T-helper 2 cell (primary cell): ENCODE measurements around the gene NDUFA12.
A peak's percentile ranks its signal among the peaks of the same experiment; 100 is the strongest.
"Not testable (repeated sequence)": the region's sequence is repeated elsewhere in the genome, so short reads cannot be mapped to it uniquely, and the experiment has no call there.

ENCODE experiments used
- DNase-seq, 5 experiments: peaks; one replicate each; pipeline versions ENCODE4 v3.0.0 to v3.0.0-alpha.2; 2012 to 2022
- total RNA-seq, 2 donors: gene quantifications; one replicate each; lab custom pipeline; 2026; lab: John Stamatoyannopoulos, UW

The NDUFA12 gene
- total RNA-seq: 28.3 to 29.9 reads per million in 2 donors

DNA sequence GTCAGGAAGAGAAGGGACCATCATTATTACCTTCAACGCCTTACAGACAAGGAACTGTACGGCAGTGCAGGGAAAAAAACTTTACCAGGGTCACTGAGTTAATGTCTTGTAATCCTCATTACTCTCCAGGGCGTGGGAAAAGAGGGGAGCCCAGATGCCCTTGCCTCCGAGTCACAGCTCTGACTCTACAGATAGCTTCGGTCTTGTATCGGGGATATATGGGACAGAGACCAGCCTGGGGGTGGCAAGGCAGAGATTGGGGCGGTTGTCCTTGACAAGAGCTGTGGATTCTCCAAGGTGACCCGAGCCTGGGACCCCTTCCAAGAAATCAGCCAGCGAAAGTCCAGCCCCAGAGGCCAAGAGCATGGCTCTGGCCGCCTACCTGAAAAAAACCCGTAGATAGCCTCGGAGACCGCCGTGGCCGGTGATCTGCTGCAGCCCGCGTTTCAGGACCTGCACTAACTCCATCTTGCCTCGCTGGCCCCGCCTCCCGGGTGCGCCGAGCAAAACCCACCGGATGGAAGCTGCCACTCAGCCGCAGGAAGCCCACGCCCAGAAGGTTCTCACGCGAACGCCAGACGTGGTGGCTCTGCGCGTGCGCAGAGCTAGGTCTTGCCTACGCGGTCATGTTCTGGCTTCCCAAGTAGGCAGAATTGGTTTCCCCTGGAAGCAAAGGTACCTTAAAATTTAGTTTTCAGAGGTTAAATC is at the start of gene NDUFA12:
Gene NDUFA12, minus strand, starts transcription at position 485 of the 708 bp plus-strand sequence. Its CDS starts 17 bp downstream, at position 468.
- peak; percentile 85 to 97 (median 91) for DNase-seq

DNA sequence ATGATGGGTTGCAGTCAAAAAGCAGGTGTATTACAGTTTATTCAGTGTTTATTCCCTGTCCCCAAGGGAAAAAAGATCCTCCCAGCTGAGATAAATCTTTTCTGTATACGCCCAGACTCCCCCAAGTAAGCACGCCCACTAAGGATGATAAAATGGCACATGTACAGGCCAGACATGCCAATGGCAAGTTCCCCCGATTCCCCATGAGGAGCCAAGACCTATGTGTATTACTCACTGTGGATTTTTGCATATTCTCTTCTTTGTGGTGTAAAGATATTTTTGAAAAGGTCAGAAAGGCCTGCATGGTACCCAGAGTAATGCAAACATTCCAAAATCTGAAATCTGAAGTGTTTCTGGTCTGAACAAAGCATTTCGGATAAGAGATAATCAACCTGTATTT is 47.7 kb upstream of the NDUFA12 start:
- no peak for DNase-seq

DNA sequence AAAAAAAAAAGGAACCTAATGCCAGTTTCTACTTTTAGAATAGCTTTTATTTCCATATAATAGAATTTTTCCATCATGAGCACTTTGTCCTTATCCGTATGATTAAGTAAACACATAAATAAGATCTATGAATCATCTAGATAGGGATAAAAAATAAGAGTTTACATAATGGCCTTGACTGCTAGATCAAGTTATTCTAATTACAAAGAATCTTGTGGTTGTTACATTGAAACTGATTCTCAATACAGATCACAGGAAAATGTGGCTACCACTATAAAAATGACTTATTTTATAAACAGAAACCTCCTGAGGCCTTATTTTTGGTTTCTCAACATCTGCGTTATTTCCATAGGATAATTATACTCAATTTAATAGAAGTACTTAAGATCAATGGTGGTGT is 34.4 kb upstream of the NDUFA12 start:
- DNase-seq: peak in 1 of 5 experiments; percentile 54

DNA sequence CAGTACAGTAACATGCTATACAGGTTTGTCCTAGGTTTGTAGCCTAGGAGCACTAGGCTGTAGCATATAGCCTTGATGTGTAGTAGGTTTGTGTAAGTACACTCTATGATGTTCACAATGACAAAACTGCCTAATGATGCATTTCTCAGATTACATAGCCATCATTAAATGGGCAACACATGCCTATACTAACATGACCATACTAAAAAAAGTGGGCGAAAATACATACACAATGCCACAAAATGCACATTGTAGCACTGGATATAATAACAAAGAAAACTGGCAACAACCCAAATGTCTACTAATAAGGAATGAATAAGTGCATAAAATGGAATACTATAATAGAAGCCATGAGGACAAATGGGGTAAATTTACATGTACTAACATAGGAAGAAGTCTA is 31.3 kb upstream of the NDUFA12 start:
- no peak for DNase-seq

DNA sequence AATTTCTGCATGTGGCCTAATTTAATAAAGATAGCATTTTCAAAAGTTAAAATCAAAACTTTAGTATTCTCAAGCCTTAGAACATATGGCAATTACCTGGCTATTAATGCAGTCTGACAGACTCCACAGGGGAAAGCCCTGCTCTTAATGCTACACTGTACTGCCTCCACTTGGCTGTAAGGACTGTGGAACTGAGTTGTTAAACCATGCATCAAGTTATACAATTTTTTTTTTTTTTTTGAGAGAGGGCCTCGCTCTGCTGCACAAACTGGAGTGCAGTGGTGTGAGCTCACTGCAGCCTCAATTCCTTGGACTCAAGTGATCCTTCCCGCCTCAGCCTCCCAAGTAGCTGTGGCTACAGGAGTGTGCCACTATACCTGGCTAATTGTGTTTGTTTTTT is 19.0 kb upstream of the NDUFA12 start:
- no peak for DNase-seq

DNA sequence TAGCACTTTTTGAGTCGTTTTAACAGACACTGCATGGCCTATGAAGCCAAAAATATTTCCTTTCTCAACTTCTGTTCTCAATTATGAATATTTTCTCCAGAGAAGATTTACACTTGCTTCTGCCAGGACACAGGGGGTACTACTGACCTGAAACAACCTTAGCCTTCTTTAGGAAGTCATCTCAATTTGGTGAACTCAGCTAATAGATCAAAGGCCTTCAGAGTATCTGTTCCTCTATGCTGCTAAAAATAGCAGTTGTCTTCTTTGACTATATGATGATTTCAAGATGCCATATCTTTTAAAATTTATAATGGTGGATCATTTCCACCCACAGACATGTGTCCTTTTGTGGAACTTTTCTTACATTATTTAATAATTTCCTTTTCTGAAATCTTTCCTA is 14.0 kb upstream of the NDUFA12 start:
- no peak for DNase-seq

DNA sequence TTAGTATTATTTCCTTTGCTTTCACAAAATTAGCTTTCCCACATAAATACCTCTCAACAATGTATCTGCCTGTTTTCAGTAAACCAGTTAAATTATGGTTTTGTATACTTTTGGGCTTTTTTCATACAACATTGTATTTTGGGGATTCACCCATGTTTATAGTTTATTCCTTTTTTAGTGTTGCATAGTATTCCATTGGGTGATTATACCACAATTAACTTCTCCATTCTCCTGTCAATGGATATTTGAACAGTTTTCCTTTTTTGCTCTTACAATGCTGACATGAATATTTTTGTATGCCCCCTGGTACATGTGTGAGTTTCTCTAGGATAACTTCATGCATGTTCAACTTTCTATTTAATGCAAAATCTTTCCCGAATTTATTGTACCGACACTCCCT is 12.6 kb upstream of the NDUFA12 start:
- DNase-seq: no peak

DNA sequence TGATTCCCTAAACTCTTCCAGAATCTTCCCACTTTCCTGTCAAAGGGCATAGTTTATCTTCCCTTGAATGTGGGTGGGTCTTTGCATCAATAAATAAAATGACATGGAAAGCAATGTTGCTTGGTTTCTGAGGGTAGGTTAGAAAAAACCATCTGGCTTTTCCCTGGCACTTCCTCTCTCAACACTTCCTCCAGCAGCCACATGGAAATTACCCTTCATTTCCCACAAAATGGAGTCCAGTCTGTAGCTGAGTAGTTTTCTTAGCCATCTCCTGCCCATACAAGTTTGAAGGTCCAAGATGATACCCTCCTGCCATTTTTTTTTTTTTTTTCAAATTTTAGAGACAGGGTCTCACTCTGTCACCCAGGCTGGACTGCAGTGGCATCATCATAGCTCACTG is 11.1 kb upstream of the NDUFA12 start:
- no peak for DNase-seq

DNA sequence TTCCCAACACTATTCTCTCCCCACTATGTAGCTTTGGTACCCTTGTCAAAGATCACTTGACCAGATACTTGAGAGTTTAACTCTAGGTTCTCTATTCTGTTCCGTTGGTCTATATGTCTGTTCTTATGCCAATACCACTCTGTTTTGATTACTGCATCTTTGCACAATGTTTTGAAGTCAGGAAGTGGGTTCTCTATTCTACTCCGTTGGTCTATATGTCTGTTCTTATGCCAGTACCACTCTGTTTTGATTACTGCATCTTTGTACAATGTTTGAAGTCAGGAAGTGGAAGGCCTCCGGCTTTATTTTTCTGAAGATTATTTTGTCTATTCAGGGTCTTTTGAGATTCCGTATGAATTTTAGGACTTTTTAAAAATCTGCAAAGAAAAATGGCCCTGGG is 2.7 kb upstream of the NDUFA12 start:
- no peak for DNase-seq

DNA sequence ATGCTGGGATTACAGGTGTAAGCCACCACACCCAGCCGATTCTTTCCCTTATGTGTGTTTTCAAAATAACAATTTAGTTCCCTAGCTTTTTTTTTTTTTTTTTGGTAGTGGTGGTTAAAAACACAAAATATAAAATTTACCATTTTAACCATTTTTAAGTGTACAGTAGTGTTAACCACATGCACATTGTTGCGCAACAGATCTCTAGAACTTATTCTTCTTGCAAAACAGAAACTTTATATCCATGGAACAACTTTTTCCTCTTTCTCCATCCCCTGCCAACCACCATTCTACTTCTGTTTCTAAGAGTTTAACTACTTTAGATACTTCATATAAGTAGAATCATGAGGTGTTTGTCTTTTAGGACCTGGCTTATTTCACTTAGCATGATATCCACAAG is 1.1 kb upstream of the NDUFA12 start:
- DNase-seq: no peak

DNA sequence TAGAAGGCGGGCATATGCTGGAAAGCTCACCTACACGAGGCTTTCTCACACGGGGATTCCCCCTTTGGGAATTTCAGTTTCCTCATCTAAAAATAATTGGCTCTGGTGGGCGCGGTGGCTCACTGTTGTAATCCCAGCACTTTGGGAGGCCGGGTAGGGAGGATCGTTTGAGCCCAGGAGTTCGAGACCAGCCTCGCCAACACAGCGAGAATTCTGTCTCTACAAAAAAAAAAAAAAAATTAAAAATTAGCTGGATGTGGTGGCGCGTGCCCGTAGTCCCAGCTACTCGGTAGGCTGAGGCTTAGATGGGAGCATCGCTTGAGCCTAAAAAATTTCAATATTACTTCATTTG is 400 bp upstream of the NDUFA12 start:
- DNase-seq: no peak

DNA sequence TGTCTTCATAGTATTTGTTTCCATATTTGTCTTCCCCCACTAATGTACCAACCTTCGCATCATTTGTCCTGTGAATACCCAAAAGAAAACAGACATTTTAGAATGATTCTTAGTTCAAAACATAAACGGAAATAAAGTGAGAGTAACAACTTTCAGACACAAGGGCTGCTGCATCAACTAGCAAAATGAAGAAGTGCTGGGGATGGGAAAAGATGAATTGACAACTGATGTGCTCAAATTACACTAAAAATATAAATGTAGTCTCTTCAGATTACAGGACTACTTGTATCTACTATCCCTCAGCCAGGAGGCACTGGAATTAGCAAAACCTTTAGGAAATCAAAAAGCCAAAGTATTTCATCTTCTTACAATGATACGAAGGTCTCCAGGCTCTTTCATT is 743 bp downstream of the NDUFA12 start:
- DNase-seq: peak in 1 of 5 experiments; percentile 16

DNA sequence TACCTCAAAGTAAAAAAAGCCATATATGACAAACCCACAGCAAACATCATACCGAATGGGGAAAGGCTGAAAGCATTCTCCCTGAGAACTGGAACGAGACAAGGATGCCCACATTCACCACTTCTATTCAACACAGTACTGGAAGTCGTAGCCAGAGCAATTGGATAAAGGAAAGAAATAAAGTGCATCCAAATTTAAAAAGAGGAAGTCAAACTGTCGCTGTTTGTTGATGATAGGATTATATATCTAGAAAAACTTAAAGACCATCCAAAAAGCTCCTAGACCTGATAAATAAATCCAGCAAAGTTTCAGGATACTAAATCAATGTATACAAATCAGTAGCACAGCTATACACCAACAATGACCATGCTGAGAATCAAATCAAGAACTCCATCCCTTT is 5.2 kb downstream of the NDUFA12 start:
- no peak for DNase-seq

DNA sequence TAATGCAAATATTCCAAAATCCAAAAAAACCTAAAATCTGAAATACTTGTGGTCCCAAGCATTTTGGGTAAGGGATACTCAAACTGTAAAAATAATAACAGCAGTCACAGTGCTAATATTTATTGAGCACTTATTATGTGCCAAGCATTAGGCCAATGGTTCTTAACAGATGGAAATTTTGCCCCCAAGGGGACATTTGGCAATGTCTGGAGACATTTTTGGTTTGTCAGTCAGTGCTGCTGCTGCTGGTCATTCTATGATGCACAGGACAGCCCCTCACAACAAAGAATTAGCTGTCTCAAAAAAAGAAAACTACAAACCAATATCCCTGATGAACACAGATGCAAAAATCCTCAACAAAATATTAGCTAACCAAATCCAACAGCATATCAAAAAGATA is 5.8 kb downstream of the NDUFA12 start:
- DNase-seq: no peak

DNA sequence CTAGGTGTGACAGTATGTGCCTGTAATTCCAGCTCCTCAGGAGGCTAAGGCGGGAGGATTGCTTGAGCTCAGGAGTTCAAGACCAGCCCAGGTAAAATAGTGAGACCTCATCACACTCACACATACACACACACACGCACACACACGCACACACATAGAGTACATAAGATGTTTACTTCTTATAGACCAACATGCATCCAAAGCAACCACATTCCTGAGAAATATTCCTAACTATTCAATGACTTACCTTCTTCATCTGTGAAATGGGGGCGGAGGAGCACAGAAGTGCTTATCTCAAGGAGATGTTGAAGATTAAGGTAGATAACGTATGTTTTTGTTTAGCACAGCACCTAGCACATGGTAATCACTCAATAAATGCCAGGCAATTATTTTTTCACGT is 6.4 kb downstream of the NDUFA12 start:
- DNase-seq: no peak

DNA sequence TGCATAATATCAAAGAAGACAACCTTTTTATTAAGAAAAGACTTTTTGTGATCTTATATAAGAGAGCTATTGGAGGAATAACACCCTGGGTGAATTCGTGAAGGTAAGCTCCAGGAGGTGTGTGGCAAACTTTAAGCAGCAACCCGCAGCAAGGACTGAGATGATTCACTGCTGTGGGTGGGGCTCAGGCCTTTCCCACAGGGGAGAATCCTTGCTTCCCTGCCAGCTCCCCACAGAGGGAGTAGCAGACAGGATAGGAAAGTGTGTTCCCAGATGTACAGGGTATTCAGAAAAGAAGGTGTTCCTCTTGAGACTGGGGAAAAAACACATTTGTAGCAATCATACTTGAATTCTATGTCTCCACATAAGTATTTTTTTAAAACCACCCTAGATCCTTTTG is 9.2 kb downstream of the NDUFA12 start:
- no peak for DNase-seq

DNA sequence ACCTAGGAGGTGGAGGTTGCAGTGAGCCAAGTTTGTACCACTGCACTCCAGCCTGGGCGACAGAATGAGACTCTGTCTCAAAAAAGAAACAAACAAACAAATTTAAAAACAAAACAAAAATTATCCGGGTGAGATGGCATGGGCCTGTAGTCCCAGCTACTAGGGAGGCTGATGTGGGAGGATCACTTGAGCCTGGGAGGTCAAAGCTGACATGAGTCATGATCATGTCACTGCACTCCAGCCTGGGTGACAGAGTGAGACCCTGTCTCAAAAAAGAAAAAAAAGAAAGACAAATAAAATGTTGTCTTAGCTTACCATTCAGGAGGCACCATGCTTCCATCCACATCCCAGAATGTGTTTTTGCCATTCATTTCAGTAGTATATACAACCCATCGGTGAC is 9.6 kb downstream of the NDUFA12 start:
- DNase-seq: not testable (repeated sequence)

DNA sequence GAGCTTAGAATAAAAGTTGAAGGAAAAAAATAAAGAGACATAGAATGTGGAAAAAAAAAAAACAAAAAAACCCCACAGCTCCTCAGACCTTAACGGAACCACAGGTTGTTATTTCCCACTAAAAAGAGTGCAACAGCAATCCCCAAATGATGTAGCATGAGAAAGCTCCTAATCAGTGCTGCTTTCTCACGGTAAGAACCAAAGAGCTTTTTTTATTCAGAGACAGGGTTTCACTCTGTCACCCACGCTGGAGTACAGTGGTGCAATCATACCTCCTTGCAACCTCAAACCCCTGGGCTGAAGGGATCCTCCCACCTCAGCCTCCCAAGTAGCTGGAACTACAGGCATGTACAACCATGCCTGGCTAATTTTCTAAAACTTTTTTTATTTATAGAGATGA is 13.3 kb downstream of the NDUFA12 start:
- no peak for DNase-seq

DNA sequence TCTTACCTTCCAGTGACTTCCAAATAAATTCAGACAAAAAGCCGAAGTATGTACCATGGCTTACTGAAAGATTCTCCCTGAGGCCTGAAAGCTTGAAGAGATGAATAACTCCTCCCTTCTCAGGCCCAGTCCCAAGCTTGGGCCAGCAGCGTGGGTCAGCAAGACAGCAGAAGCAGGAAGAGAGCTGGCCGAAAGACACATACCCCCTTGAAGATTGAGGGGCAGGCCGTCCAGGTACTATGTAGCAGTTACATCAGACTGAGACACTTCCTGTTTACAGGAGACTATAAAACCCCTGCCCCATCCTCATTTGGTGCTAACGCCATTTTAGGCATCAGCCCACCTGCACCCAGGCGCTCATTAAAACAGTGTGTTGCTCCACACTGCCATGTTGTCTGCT is 15.0 kb downstream of the NDUFA12 start:
- no peak for DNase-seq

DNA sequence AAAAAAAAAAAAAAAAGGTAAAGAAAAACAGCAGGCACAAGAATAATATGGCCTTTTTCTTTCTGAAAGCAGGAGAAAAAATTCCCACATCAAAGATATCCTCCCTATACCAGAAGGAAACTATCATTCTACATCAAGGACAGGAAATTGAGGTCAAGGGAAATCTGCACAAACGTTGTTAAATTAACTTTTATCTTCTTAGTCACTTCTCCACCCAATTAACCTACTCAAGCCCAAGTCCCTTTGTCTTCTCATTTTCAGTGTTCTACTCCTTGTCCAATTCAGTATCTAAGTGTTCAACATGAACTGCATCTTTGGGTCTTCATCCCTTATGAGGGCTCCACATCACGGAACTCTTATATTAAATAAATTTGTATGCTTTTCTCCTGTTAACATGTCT is 15.7 kb downstream of the NDUFA12 start:
- DNase-seq: peak in 1 of 5 experiments; percentile 24

DNA sequence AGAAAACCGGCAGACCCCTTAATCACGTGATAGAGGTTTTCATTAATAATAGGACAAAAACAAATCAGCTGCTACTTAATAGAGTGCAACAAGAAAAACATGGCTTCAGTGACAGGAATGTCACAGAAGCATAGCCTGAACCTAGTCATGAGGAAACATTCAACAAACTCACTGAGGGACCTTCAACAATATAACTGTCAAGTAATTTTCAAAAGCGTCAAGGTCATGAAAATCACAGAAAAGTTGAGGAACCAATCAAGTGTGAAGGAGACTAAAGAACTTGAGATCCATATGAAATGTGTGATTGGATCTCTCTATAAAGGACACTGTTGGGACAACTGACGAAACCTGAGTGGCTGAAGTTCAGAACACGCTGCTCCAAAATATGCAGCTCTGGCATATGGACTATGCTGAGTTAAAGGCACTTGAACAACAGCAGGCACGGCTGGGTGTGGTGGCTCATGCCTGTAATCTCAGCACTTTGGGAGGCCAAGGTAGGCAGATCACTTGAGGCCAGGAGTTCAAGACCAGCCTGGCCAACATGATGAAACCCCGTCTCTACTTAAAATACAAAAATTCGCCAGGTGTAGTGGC is 16.3 kb downstream of the NDUFA12 start:
- DNase-seq: no peak

DNA sequence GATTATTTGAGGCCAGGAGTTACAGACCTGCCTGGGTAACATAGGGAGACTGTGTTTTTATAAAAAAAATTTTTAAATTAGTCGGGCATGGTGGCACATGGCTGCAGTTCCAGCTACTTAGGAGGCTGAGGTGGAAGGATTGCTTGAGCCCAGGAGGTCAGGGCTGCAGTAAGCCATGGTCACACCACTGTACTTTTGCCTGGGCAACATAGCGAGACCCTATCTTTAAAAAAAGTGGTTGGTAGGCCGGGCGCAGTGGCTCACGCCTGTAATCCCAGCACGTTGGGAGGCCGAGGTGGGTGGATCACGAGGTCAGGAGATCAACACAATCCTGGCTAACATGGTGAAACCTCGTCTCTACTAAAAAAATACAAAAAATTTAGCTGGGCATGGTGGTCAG is 18.4 kb downstream of the NDUFA12 start:
- not testable (repeated sequence) for DNase-seq

DNA sequence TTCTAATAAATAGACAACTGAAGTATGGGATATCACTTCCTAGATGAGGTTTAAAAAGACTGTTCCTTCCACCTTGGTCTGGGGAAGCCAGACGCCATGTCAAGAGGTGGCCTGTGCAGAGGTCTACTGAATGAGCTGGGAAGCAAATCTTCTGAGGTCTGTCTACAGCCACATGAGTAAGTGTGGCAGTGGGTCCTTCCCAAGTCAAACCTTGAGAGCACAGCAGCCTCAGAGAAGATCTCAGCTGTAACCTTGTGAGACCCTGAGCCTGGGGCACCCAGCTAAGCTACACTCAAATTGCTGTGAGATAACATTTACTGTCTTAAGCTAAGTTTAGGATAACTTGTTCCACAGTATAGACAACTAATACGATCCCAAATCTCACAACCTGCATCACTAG is 20.2 kb downstream of the NDUFA12 start:
- DNase-seq: no peak

DNA sequence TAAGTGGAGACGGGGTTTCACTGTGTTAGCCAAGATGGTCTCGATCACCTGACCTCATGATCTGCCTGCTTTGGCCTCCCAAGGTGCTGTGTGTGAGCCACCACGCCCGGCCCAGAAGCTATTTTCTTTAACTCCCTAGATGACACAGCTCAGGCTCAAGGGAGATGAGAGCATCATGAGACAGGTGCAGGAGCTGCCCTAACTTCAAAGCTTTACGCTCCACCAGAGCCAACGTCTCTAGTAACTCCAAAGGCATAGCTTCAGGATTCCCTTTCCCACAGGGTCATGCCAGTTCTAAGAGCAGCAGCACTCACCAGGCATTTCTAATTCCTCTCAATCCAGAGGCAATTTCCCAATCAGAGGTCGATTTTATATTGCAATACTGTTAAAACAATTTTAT is 21.0 kb downstream of the NDUFA12 start:
- DNase-seq: no peak

DNA sequence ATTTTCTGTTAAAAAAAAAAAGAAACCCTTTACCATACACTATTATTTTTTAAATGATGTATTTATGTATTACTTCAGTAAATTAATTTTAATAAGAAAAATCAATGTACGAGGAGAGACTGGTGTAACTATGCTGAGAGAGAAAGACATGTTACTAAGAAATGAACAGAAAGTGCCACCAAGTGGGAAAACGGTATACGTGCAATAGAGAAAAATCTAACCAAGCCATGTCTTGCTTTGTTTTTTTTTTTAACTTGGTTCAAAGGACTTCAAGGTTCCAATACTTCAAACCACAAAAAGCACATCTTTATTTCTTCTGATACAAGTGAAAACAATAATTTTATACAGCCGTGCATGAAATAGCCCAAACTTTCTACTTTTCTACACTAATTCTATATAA is 22.9 kb downstream of the NDUFA12 start:
- DNase-seq: peak in 1 of 5 experiments; percentile 25
